GM18870 (cell line): ENCODE data around the gene ZNF648.
"Not testable (repeated sequence)": the region's sequence is repeated elsewhere in the genome, so short reads cannot be mapped to it uniquely, and the experiment has no call there.

ENCODE experiments used
- ATAC-seq: cut with Tn5 transposase; IDR thresholded peaks from one replicate; pipeline ENCODE4 v1.9.1; 2021; ENCODE audit warnings: moderate library complexity; ENCODE audit not compliant: unreplicated experiment

Gene ZNF648

DNA sequence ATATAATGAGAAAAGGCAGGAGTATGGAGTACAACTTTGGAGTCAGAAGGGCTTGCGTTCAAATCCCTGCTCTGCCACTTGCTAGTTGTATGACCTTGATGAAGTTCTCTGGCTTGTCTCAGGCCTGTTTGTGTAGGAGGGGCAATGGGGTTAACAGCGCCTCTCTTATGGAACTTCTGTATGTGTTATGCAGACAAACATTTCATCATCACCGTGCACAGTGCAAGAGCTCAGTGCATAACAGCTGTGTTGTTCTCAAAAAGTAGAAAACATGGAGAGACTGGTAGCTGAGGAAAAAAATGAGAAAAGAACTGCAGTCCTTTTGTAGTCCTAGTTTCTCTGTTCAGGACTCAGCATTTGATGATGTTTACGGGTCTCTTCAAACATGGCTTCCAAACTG lies 10.4 kb upstream of the ZNF648 start:
- no peak for ATAC-seq

- no peak for ATAC-seq
These were observed 7.5 kb upstream of the ZNF648 start for GRCh38 chr1:182069028-182069466.

- no peak for ATAC-seq
These were observed 5.4 kb upstream of the ZNF648 start for GRCh38 chr1:182066934-182067333.

GRCh38 chr1:182065126-182065845 lies 3.8 kb upstream of the ZNF648 start:
- no peak for ATAC-seq

- no peak for ATAC-seq
These were observed 3.1 kb upstream of the ZNF648 start for GRCh38 chr1:182064611-182065010.

DNA sequence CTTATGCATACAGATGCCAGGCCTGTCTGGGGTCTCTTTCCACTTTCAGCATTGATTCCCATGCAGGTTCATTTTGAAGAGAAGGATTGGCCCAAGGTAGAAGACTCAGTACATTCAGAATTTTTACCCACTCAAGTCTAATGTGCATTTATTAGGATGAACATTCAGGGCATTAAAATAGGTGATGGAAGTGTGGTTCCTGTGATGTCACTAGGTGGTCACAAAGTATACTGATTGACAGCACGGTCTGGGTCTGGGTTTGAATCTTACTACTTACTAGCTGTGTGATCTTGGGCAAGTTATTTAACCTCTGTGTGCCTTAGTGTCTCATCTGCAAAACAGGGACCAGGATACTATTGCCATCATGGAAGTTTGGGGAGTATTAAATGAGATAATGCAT lies 711 bp upstream of the ZNF648 start:
- ATAC-seq = no peak

DNA sequence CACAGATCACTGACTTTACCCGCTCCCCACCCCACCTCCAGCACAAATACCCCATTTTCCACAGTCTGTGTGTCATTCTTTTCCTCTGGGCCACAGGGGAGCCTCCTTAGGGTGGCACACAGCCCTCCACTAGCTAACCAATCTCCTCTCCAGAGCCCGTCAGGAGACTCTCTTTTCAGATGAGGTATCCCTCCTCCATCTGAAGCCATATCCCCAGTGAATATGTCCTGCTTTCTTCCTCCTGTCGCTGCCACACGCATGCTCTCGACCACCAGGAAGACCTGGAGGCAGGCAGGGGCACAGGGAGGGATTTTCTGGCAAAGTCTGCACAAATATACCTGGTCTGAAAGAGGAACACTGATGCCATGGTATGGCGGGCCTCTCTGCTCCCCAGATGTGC lies 635 bp downstream of the ZNF648 start:
- ATAC-seq = no peak

DNA sequence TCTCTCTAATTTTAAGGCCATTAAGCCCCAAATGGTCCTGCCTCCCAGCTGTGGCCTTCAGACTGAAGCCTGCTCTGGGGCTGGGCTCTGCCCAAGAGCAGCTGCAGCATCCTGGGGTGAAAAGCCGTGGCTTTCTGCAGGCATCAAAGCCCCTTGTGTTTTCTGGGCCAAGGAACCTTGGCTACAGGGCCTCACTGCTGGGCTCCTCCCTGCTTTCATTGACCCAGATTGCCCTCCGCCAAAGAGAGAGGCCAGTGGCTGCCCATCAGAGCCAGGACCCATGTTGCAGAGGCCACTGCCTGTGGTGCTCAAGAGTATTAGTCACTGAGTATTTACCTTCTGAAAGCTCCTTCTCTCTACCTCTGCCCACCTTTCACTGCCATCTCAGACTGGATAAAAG lies 1.6 kb downstream of the ZNF648 start:
- no peak for ATAC-seq

DNA sequence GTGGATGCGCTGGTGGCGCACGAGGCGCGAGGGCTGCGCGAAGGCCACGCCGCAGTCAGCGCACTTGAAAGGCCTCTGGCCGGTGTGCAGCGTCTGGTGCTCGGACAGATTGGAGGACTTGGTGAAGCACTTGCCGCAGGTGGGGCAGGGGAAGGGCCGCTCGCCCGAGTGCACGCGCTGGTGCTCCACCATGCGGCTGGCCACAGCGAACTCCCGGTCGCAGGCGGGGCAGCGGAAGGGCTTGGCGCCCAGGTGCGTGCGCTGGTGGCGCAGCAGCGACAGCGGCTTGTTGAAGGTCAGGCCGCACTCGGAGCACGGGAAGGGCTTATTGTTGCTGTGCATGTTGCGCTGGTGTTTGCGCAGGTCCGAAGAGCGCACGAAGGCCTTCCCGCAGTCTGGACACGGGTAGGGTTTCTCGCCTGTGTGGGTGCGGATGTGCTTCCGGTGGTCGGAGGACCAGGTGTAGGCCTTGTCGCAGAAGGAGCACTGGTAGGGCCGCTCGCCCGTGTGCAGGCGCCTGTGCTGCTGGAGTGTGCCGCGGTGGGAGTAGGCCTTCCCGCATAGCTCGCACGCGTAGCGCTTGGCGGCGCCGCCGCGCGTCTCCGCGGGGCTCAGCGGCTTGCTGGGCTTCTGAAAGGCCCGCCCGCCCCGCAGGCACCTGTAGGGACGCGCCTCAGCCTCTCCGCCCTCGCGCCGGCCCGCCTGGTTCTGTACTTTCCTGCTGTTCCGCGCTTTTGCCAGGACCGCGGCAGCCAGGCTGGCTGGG lies 4.7 kb downstream of the ZNF648 start:
- ATAC-seq = no peak

GRCh38 chr1:182054698-182055326 lies 6.7 kb downstream of the ZNF648 start:
- ATAC-seq = no peak

DNA sequence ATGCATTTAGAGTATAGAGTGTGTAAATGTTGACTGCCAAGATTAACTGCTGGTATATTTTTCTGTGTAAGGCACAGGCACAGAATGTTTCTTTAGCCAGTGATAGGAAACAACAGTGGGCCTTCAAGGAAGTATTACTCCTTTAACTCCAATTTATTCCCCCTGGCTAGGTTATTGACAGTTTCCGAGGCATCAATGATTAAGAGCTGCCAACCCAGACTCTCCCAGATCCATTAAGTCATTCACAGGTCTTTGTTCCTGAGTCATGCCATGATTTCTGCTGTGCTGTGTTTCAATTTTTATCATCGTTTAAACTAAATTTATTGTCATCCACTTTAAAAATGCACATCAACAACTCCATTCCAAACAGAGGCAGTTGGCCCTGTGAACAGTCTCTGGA lies 9.2 kb downstream of the ZNF648 start:
- ATAC-seq = no peak

DNA sequence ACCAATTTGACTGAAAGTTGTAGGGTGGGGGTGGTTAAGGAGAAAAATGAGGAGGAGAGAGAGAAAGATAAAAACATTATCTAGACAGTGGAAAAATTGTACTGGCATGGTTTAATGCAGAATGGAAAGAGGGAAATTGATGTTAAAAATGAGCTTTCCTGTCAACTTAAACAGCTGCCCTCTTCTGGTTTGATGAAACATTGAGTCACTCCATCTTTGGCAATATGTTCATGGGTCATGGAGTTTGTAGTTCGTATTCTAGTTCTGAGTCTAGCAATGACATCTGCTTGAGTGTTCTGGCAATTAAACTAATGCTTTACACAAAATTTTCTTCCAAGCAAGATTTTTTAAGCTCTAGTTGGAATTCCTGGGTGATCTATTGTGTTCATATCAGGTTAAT lies 9.6 kb downstream of the ZNF648 start:
- ATAC-seq = no peak

- ATAC-seq = no peak
These were observed 10.7 kb downstream of the ZNF648 start for GRCh38 chr1:182050481-182051448.

- no peak for ATAC-seq
These were observed 12.9 kb downstream of the ZNF648 start for GRCh38 chr1:182048562-182048961.

GRCh38 chr1:182046763-182047162 lies 14.7 kb downstream of the ZNF648 start:
- no peak for ATAC-seq

DNA sequence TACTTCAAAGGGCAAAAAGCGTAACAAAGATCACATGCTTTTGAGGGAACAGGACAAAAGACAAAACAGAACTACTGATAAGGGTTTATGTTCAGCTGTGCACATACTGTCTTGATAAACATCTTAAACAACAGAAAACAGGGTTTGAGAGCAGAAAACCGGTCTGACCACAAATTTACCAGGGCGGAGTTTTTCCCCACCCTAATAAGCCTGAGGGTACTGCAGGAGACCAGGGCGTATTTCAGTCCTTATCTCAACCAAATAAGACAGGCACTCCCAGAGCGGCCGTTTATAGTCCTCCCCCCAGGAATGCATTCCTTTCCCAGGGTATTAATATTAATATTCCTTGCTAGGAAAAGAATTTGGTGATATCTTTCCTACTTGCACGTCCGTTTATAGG lies 16.0 kb downstream of the ZNF648 start:
- not testable (repeated sequence) for ATAC-seq

DNA sequence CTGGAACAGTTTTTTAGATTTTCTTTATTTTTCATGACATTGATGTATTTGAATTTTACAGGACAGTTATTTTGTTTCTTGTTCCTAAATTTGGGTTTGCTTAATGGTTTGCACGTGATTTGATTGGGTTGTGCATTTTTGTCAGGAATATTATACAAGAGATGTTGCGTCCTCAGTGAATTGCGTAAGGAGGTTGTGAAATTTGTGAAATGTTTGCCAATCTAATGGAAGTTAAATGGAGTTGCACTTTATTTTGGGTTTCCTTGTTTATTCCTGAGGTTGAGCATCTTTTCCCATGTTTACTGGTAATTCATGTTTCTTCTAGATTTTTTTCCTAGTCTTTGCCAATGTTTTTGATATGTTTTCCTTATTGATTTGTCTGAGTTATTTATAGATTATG lies 19.9 kb downstream of the ZNF648 start:
- ATAC-seq = no peak

- no peak for ATAC-seq
These were observed 23.3 kb downstream of the ZNF648 start for GRCh38 chr1:182038220-182038619.

GRCh38 chr1:182035097-182035770 lies 26.3 kb downstream of the ZNF648 start:
- ATAC-seq = no peak

DNA sequence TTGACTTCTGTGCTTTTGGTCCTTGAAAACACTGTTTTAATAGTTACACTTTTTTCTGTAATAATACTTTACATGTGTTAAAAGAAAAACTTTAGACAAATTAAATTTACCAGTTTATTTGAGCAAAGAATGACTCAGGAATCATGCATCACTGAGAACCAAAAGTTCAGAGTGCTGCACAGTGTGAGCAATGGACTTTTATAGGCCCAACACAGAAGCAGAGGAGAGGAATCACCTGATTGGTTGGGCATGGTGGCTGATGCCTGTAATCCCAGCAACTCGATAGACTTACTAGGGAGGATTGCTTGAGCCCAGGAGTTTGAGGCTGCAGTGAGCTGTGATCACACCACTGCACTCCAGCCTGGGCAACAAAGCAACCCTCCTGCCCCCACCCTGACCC lies 29.3 kb downstream of the ZNF648 start:
- no peak for ATAC-seq
